SU-DHL-6 (cell line): ENCODE measurements around the gene CLDN11.

Source experiments
- EZH2phosphoT487 ChIP-seq: fragments of 200-600 bp; sonication (generic), shearing (Covaris generic); conservative IDR thresholded peaks from 2 replicates; pipeline ENCODE4 v1.6.1; 2018; ENCODE audit warnings: mild to moderate bottlenecking, antibody characterized with exemption, low read length, moderate library complexity, mixed read lengths
- TF ChIP-seq, protein P1 (sequence below): fragments of 200-600 bp; sonication (generic); IDR thresholded peaks from one replicate; pipeline ENCODE4 v1.5.1; 2017; ENCODE audit warnings: antibody characterized with exemption, mild to moderate bottlenecking, low read length, moderate library complexity; ENCODE audit not compliant: insufficient read depth, poor library complexity, severe bottlenecking

DNA sequence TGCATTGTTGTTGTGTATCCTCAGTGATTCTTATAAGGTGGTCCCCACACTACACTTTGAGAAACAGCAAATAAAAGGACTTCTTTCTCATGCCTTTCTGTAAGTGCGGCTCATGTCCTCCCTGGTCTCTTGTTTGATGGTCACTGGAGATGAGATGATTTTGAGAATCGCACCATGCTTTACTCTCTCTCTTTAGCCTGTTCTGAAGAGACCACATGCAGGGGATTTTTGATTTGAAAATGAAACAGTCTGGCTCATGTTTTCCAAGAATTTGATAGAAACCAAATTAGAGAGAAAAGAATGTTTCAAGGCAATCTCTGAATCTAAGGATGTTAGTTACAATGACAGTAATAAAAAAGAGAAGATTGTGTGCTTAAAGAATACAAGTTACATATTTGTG is 18.0 kb downstream of the CLDN11 start:
- TF ChIP-seq, protein P1, sequence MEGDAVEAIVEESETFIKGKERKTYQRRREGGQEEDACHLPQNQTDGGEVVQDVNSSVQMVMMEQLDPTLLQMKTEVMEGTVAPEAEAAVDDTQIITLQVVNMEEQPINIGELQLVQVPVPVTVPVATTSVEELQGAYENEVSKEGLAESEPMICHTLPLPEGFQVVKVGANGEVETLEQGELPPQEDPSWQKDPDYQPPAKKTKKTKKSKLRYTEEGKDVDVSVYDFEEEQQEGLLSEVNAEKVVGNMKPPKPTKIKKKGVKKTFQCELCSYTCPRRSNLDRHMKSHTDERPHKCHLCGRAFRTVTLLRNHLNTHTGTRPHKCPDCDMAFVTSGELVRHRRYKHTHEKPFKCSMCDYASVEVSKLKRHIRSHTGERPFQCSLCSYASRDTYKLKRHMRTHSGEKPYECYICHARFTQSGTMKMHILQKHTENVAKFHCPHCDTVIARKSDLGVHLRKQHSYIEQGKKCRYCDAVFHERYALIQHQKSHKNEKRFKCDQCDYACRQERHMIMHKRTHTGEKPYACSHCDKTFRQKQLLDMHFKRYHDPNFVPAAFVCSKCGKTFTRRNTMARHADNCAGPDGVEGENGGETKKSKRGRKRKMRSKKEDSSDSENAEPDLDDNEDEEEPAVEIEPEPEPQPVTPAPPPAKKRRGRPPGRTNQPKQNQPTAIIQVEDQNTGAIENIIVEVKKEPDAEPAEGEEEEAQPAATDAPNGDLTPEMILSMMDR, result no peak
- TF ChIP-seq EZH2phosphoT487, result no peak
